ENCODE measurements around the gene PRKACA.

DNA sequence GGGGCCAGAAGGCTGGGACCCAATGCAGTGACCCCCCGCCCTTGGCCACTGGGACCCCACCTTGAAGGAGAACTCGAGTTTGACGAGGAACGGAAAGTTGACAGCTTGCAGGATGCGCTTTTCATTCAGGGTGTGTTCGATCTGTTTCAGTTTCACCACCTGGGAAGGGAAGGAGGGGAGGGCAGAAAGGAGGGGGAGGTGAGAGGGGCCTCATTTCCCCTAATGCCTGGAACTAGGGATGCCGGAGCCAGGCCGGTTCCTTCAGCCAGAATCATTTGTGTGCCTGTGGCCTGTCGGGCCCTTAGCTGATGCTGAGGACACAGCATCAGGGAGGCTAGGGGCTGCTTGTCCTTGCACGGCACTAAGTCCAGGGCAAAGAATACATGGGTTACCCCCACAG is 14.8 kb downstream of the PRKACA start:
- TF ChIP-seq POLR2A (IDR thresholded peaks at IDR 0.05; ENCODE audit: low read length) (no peak), GATA1 (IDR thresholded peaks at IDR 0.05; ENCODE audit: low read depth, low read length) (no peak)

Data from erythroblast (primary cell).